Fibroblast of pulmonary artery (primary cell): ENCODE data around the gene GPSM1.

Experiments
- DNase-seq: peaks from one replicate; pipeline ENCODE4 v3.0.0-alpha.2; 2010; ENCODE audit warnings: low read depth
- H3K4me3 ChIP-seq: replicated peaks from 2 replicates; pipeline ENCODE4 v1.5.1; 2011; ENCODE audit warnings: low read depth, mild to moderate bottlenecking, control low read depth, low read length, moderate library complexity
- CTCF ChIP-seq: IDR thresholded peaks from 2 replicates; pipeline ENCODE4 v1.5.1; 2011; ENCODE audit warnings: mild to moderate bottlenecking, control low read depth, low read length, inconsistent platforms; ENCODE audit errors: missing control alignments

GPSM1 gene

GRCh38 chr9:136331030-136331429, 3.7 kb downstream of the GPSM1 start:
- no peak for DNase-seq
- no peak overlapping the region for H3K4me3 ChIP-seq
- no peak for TF ChIP-seq CTCF

- no peak for DNase-seq
- no peak overlapping the region for H3K4me3 ChIP-seq
- TF ChIP-seq CTCF: no peak
These were observed 4.5 kb downstream of the GPSM1 start for GRCh38 chr9:136331556-136332481.

- DNase-seq: no peak
- no peak for TF ChIP-seq CTCF
- no peak overlapping the region for H3K4me3 ChIP-seq
These were observed 5.2 kb downstream of the GPSM1 start for GRCh38 chr9:136332482-136332983.

GRCh38 chr9:136333045-136333444, 5.7 kb downstream of the GPSM1 start:
- H3K4me3 ChIP-seq: no peak overlapping the region
- no peak for DNase-seq
- TF ChIP-seq CTCF: no peak

- no peak for DNase-seq
- H3K4me3 ChIP-seq: no peak overlapping the region
- TF ChIP-seq CTCF: no peak
These were observed 6.1 kb downstream of the GPSM1 start for GRCh38 chr9:136333486-136333885.

GRCh38 chr9:136334541-136334940, 7.2 kb downstream of the GPSM1 start:
- H3K4me3 ChIP-seq: no peak overlapping the region
- DNase-seq: no peak
- no peak for TF ChIP-seq CTCF
